ENCODE data around the gene PTGS2. TPM values are rescaled to one million over a fixed set of nuclear protein-coding genes. Genes with fewer than 3 reads are reported as not detected.

The PTGS2 gene
- polyA plus RNA-seq, 3 donors: 39.2 to 159 (median 113) TPM

DNA sequence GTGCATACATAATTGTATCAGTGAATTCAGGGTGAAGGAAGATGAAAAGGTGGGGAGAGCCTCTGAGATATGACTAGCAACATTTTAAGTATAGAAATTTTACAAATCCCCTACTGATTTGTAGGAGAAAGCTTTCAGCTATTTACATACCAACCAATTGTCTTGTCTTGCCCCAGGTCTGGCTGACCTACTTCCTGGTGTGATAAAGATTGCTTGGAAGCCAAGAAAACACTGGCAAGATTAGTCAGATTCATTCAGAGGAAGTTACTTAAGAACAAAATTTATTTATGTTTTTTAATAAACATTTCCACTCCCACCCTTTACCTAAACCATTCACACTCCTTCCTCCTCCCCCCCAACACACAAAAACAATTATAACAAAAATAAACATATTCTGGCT lies 17.5 kb downstream of the PTGS2 start:
- peak overlapping the region in 2 of 7 donors; percentile 57 to 68 for H3K27ac Mint-ChIP-seq
- H3K9me3 Mint-ChIP-seq: peaks cover 6 to 26% (median 15%) of the 10 kb centered on the region in 7 donors
- Histone ChIP-seq H3K27ac (ENCODE audit: low read depth in 1 of 2, low read length in 2 of 2) (peak overlapping the region in 1 of 2 donors; percentile 12), H2AFZ (ENCODE audit: insufficient read depth, low read depth, low read length, poor library complexity, severe bottlenecking) (no peak overlapping the region), H3K9ac (ENCODE audit: insufficient read depth, low read length, poor library complexity, severe bottlenecking) (no peak overlapping the region), H4K20me1 (ENCODE audit: insufficient read depth, low read length) (no peaks in the 10 kb centered on the region), H3K4me1 (ENCODE audit: control insufficient read depth in 1 of 2, insufficient read depth in 2 of 2, low read length in 2 of 2) (peaks cover 37 to 42% of the 10 kb centered on the region in 2 donors), H3K4me3 (replicated peaks in 1 of 3; ENCODE audit: low read depth in 2 of 3, low read length in 3 of 3) (no peak overlapping the region), H3K36me3 (replicated peaks in 1 of 2; ENCODE audit: control insufficient read depth in 1 of 2, insufficient read depth in 2 of 2, low read length in 2 of 2) (no peaks in the 10 kb centered on the region), H3K4me2 (replicated peaks; ENCODE audit: extremely low read depth, low read length, poor library complexity, severe bottlenecking) (no peak overlapping the region), H3K27me3 (ENCODE audit: control insufficient read depth in 2 of 2, insufficient read depth in 2 of 2, low read length in 2 of 2) (no peaks in the 10 kb centered on the region), H3K79me2 (ENCODE audit: insufficient read depth, low read length) (no peaks in the 10 kb centered on the region), H3K9me3 (replicated peaks in 1 of 2; ENCODE audit: control insufficient read depth in 1 of 2, insufficient read depth in 1 of 2, low read length in 2 of 2) (peaks cover 0 to 13% of the 10 kb centered on the region in 2 donors)
- intact Hi-C loops (cut with micrococcal nuclease): no loop called here
- TF ChIP-seq, protein P1, sequence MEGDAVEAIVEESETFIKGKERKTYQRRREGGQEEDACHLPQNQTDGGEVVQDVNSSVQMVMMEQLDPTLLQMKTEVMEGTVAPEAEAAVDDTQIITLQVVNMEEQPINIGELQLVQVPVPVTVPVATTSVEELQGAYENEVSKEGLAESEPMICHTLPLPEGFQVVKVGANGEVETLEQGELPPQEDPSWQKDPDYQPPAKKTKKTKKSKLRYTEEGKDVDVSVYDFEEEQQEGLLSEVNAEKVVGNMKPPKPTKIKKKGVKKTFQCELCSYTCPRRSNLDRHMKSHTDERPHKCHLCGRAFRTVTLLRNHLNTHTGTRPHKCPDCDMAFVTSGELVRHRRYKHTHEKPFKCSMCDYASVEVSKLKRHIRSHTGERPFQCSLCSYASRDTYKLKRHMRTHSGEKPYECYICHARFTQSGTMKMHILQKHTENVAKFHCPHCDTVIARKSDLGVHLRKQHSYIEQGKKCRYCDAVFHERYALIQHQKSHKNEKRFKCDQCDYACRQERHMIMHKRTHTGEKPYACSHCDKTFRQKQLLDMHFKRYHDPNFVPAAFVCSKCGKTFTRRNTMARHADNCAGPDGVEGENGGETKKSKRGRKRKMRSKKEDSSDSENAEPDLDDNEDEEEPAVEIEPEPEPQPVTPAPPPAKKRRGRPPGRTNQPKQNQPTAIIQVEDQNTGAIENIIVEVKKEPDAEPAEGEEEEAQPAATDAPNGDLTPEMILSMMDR (IDR thresholded peaks at IDR 0.05): no peak
- H3K36me3 Mint-ChIP-seq: peaks cover 0 to 7% of the 10 kb centered on the region in 2 donors
- peak in 2 of 3 donors; percentile 48 to 69 for DNase-seq
- H3K4me3 Mint-ChIP-seq: no peak overlapping the region
- peaks cover 0 to 7% (median 1%) of the 10 kb centered on the region in 3 donors for H3K27me3 Mint-ChIP-seq (ENCODE audit: low read depth in 3 of 3)
- H3K4me1 Mint-ChIP-seq: peaks cover 35% of the 10 kb centered on the region

DNA sequence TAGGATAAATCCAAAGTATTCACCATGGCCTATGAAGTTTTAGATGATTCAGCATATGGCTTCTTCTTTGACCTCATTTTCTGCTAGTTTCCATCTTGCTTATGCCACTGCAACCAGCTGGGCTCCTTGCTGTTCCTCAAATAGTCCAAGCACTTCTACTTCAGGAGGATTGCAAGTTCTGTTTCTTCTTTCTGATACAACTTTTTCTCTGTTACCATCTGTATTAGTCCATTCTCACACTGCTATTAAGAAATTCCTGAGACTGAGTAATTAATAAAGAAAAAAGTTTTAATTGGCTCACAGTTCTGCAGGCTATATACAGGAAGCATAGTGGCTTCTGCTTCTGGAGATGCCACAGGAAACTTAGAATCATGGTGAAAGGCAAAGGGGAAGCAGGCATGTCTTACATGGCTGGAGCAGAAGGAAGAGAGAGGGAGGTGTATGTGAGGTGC lies 20.3 kb downstream of the PTGS2 start:
- TF ChIP-seq, protein P1 (IDR thresholded peaks at IDR 0.05): no peak
- H3K27me3 ChIP-seq (ENCODE audit: control insufficient read depth in 2 of 2, insufficient read depth in 2 of 2, low read length in 2 of 2): no peaks in the 10 kb centered on the region
- Mint-ChIP-seq H3K4me1 (peaks cover 61% of the 10 kb centered on the region), H3K4me3 (no peak overlapping the region), H3K9me3 (peaks cover 12 to 35% (median 18%) of the 10 kb centered on the region in 7 donors), H3K27me3 (ENCODE audit: low read depth in 3 of 3) (peaks cover 0 to 7% (median 0%) of the 10 kb centered on the region in 3 donors), H3K27ac (peak overlapping the region; percentile 82 to 96 (median 90)), H3K36me3 (peaks cover 0 to 10% of the 10 kb centered on the region in 2 donors)
- H3K4me3 ChIP-seq (replicated peaks in 1 of 3; ENCODE audit: low read depth in 2 of 3, low read length in 3 of 3): no peak overlapping the region
- intact Hi-C loops (cut with micrococcal nuclease): loop anchor here (5.0 kb wide), 2 partner anchors 38 to 43 kb away; no protein-coding TSS in a partner anchor
- no peak overlapping the region for H2AFZ ChIP-seq (ENCODE audit: insufficient read depth, low read depth, low read length, poor library complexity, severe bottlenecking)
- no peaks in the 10 kb centered on the region for H4K20me1 ChIP-seq (ENCODE audit: insufficient read depth, low read length)
- peak; percentile 69 to 86 (median 84) for DNase-seq
- peaks cover 64 to 70% of the 10 kb centered on the region in 2 donors for H3K4me1 ChIP-seq (ENCODE audit: control insufficient read depth in 1 of 2, insufficient read depth in 2 of 2, low read length in 2 of 2)
- H3K27ac ChIP-seq (ENCODE audit: low read depth in 1 of 2, low read length in 2 of 2): peak overlapping the region; percentile 36 to 83
- no peaks in the 10 kb centered on the region for H3K79me2 ChIP-seq (ENCODE audit: insufficient read depth, low read length)
- no peaks in the 10 kb centered on the region for H3K36me3 ChIP-seq (replicated peaks in 1 of 2; ENCODE audit: control insufficient read depth in 1 of 2, insufficient read depth in 2 of 2, low read length in 2 of 2)
- H3K4me2 ChIP-seq (replicated peaks; ENCODE audit: extremely low read depth, low read length, poor library complexity, severe bottlenecking): no peak overlapping the region
- H3K9ac ChIP-seq (ENCODE audit: insufficient read depth, low read length, poor library complexity, severe bottlenecking): no peak overlapping the region
- peaks cover 0 to 13% of the 10 kb centered on the region in 2 donors for H3K9me3 ChIP-seq (replicated peaks in 1 of 2; ENCODE audit: control insufficient read depth in 1 of 2, insufficient read depth in 1 of 2, low read length in 2 of 2)

All from CD14-positive monocyte (primary cell).